IPS-NIHi7 (cell line): ENCODE measurements around the gene RMI2.
A peak's percentile ranks its signal among the peaks of the same experiment; 100 is the strongest.

Experiments
- DNase-seq: peaks from one replicate; pipeline ENCODE4 v3.0.0; 2012; ENCODE audit warnings: mixed read lengths; ENCODE audit errors: extremely low spot score

RMI2 gene

GRCh38 chr16:11309895-11310633, 35.2 kb upstream of the RMI2 start:
- no peak for DNase-seq

- DNase-seq, result no peak
Observed at GRCh38 chr16:11310634-11310977, 34.7 kb upstream of the RMI2 start.

DNA sequence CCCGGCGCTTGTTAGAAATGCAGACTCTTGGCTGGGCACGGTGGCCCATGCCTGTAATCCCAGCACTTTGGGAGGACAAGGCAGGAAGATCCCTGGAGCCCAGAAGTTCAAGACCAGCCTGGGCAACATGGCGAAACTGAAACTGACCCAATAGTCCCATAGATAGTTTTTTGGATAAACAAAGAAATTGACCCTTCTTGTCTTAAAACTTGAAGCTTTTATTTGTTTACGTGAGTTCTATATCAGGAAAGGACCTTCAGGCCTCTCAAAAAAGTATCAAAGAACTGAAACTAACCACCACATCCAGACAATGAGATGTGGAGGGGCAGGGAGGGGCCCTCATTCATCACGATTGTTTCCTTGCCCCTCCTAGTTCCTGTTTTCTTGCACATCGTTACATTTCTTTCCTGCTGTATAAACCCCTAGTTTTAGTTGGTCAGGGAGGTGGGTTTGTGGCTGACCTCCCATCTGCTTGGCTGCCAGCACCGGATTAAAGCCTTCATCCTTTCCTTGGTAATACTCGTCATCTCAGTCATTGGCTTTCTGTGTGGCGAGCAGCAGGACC, 34.2 kb upstream of the RMI2 start:
- DNase-seq, result no peak

DNA sequence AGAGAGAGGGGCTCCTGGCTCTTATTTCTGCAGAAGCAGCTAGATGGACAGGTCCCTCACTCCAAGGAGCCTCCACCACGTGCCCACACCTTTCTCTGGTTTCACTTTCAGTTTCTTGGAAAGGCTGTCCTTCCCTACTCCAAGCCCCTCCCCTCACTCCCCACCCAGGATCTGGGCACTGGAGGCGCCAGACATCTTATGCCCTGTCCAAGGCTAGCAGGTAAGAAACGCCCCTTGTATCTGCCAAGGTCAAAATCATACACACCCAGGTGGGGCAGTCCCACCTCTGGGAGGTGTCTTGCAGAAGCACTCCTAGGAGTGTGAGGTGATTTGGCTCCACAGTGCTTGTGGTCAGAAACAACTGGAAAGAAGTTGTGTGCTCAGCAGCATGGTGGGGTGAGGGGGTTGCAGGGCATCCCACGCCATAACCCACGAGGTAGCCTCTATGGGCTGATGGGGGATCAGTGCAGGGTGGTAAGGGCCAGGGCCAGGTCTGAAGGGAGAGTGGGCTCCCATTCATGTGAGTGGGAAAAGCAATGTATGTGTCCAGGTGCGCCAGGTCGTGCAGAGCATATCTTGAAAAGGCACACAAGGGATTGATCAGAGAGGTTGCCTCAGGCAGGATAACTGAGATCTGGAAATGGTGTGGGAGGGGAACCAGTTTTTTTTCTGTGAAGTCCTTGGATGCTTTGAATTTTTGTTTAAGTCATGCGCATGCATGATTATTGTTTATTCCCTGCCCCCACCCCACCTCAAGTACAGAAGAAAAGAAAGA, 32.4 kb upstream of the RMI2 start:
- DNase-seq, result peak; percentile 45

GRCh38 chr16:11313493-11314308, 31.6 kb upstream of the RMI2 start:
- no peak for DNase-seq

DNA sequence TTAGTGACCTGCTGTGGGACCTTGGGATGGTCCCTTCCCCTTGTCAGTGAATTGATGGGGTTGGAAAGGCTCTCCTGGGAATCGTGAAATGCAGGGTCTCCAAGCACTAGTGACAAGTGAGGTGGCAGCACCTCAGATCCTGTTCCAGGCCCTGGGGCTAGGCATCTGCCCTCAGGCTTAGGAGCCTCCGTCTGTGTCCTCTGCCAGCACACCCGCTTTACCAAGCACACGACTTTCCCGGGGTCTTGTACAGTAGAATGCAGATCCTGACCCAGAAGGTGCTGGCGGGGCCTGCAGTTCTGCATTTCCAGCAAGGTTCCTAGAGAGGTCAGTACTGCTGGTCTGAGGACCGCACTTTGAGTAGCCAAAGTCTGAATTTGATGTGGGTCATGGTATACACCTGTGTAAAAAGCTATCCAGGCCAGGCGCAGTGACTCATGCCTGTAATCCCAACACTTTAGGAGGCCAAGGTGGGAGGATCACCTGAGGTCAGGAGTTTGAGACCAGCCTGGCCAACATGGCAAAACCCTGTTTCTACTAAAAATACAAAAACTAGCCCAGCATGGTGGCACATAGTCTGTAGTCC, 30.9 kb upstream of the RMI2 start:
- no peak for DNase-seq

- DNase-seq, result peak; percentile 88
Observed at GRCh38 chr16:11315510-11315909, 29.7 kb upstream of the RMI2 start.

- peak; percentile 66 for DNase-seq
Observed at GRCh38 chr16:11316331-11317015, 28.8 kb upstream of the RMI2 start.

DNA sequence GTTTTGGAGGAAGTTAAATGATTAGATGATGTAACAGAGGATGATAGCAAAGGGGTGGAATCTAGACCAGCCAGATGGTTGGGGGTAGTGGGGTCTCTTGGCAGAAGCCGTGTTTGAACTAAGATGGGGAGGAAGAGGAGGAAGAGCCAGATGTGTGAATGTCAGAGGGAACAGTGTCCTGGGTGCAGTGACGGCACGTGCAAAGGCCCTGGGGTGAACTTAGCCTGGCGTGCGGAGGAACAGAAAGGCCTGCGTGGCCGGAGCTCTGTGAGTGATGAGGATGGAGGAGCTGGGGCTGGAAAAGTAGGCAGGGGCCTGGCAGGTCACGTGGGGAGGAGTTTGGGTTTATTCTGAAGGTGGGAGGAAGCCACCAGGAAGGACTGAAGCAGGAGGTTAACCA, 26.4 kb upstream of the RMI2 start:
- no peak for DNase-seq

DNA sequence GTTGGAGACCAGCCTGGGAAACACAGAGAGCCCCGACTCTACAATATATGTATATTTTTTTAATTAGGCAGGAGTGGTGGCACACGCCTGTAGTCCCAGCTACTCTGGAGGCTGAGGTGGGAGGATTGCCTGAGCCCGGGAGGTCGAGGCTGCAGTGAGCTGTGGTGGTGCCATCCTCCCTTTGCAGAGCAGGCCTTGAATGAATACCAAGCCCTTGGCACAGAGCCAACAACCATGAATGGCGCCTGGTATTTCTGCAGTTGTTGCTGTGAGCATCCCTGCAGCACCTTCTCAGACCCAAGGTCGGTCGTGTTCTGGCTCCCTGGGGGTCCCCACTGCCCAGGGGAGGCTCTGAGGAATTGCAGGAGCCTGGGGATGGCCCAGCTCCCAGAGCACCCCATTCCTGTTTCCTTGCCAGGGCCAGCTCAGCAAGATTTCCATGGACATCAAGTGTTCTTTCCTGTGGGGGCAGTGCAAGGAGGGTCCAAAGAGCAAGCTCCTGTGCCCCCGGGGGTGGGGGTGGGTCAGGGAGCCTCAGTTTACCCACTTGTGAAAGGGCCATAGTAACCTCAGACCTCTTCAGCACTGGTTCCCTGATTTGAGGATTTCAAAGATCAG, 25.6 kb upstream of the RMI2 start:
- no peak for DNase-seq

DNA sequence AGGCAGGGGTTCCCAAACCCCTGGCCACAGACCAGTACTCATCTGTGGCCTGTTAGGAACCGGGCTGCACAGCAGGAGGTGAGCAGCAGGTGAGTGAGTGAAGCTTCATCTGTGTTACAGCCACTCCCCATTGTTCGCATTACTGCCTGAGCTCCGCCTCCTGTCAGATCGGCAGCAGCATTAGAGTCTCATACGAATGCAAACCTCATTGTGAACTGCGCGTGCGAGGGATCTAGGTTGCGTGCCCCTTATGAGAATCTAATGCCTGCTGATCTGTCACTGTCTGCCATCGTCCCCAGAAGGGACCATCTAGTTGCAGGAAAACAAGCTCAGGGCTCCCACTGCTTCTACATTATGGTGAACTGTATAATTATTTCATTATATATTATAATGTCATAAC, 25.1 kb upstream of the RMI2 start:
- DNase-seq, result no peak

- DNase-seq, result no peak
Observed at GRCh38 chr16:11321662-11322061, 23.6 kb upstream of the RMI2 start.

DNA sequence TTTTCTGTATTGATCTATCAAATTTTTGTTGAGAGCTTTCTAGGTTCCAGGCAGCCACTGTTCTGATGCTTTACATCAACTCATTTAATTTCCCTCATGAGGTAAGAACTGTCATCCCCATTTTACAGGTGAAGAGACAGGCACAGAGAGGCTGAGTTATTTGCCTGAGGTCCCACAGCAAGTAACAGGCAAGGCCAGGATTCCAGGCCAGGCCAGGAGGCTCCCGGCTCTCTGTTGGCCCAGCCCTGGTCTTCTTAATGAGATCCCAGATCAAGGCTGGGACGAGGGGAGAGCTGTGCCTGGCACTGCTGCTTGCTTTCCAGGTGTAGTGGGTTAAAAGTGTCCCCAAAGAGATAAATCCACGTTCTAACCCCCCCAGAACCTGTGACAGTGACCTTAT, 22.4 kb upstream of the RMI2 start:
- no peak for DNase-seq

GRCh38 chr16:11323551-11324336, 21.5 kb upstream of the RMI2 start:
- no peak for DNase-seq

DNA sequence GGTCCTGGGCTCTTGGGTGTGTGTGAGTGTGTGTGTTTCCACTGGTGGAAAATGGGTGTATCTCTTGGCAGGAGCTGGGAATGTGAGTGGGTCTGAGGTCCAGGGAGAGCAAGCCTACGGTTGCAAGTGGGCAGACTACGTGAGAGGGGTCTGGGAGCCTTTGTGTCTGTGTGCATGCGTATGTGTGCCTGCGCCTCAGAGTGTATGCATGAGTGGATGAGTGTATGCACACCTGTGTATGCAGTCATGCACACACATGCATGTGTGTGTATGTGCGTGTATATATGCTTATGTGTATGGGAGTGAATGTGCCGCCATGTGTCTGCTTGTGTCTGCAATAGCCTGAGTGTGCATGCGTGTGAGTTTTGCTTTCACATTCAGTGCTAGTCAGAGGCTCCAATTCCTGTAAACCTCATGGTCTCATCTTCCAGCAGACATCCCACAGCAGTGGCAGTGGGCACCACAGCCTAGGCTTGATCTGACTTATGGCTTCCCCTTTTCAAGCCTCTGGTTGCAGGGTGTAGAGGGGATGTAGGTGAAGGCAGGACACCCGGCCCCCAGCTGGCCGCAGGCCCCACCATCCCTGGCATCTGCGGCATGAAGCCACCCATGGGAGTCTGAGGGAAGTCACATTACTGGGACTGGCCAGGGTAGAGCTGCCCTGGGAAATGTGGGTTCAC, 19.7 kb upstream of the RMI2 start:
- no peak for DNase-seq

GRCh38 chr16:11326084-11326736, 19.0 kb upstream of the RMI2 start:
- no peak for DNase-seq

- DNase-seq, result no peak
Observed at GRCh38 chr16:11326737-11327276, 18.5 kb upstream of the RMI2 start.

- no peak for DNase-seq
Observed at GRCh38 chr16:11327277-11328171, 17.7 kb upstream of the RMI2 start.
